ENCODE results near the gene TIGAR. TPM values are rescaled to one million over a fixed set of nuclear protein-coding genes. Genes with fewer than 3 reads are reported as not detected.

TIGAR gene
- polyA plus RNA-seq, 1 experiment = 6.0 TPM

DNA sequence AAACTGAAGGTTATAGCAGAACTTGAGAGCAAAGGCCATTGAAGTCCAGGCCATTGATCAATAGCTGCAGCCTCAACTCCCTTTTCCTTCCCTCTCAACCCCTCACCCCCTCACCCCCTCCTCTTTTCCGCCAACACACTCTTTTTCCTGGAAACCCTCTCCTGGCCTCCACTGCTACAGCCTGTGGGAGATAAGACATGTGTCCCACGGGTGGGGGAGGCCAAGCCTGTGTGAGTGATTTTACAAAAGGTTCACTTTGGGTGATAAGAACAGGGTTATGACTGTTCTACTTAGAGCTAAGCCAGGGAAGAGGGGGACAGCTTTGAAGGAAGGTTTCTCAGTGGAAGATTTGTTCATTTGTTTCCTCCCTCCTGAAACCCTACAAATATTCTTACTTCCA, 67.6 kb downstream of the TIGAR start:
- Histone ChIP-seq H3K4me3 (ENCODE audit: low read depth, low read length) (no peak overlapping the region), H3K36me3 (ENCODE audit: control insufficient read depth, insufficient read depth, low read length) (no peaks in the 10 kb centered on the region), H3K27me3 (ENCODE audit: control insufficient read depth, insufficient read depth, low read length) (peaks cover 1% of the 10 kb centered on the region; the same call in 1 of the 2 replicates)
- DNase-seq (ENCODE audit: low read depth) = no peak
- TF ChIP-seq, protein P1, sequence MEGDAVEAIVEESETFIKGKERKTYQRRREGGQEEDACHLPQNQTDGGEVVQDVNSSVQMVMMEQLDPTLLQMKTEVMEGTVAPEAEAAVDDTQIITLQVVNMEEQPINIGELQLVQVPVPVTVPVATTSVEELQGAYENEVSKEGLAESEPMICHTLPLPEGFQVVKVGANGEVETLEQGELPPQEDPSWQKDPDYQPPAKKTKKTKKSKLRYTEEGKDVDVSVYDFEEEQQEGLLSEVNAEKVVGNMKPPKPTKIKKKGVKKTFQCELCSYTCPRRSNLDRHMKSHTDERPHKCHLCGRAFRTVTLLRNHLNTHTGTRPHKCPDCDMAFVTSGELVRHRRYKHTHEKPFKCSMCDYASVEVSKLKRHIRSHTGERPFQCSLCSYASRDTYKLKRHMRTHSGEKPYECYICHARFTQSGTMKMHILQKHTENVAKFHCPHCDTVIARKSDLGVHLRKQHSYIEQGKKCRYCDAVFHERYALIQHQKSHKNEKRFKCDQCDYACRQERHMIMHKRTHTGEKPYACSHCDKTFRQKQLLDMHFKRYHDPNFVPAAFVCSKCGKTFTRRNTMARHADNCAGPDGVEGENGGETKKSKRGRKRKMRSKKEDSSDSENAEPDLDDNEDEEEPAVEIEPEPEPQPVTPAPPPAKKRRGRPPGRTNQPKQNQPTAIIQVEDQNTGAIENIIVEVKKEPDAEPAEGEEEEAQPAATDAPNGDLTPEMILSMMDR (IDR thresholded peaks at IDR 0.05; ENCODE audit: insufficient read depth, low read depth, low read length) = no peak
- ChIA-PET POLR2A (no interaction called here), CTCF (interaction anchor here (0.6 to 1.1 kb wide), 3 partner anchors 22 to 92 kb away, joined by 3 to 4 read pairs (median 3); no protein-coding TSS in a partner anchor)

DNA sequence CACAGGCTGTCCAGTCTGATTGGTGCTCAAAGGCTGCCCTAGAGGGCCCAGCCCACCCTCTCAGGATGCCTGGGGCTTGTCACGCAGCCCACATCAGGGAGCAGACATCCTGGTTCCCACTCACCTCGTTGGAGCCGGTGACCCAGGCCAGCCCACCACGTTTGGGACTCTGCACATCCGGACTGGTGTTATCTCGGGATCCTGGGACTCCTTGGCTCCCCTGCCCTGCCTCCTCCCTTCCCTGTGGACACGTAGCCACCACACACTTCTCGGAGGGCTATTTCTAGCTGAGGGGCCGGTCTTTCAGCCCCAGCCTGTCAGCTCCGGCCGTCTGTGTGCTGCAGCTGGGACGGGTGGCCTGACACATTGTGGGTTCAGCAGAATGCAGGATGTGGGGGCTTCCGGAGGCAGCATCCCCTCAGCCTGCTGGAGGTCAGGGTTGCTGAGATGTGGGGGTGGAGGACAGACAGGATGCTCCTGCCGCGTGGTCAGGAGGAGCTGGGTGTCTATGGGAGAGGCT, 71.3 kb downstream of the TIGAR start:
- POLR2A ChIA-PET = no interaction called here
- DNase-seq (ENCODE audit: low read depth) = no peak

DNA sequence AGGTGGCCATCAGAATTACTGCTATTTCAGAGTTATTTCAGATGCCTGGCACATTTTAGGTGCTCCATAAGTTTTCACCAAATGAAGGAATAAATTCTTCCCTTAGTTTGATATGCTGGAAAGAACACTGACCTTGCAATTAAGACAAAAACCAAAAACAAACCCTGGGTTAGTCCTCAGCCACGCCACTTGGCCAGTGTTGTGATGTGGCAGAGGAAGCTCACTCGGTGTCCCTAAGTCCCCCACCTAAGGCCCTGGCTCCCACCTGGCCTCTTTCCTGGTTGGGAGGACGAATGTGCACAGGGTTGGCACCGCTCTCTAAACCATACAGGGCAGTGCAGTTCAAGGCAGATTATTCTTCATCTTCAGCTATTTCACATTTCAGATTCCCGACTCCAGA, 72.2 kb downstream of the TIGAR start:
- ChIA-PET CTCF (no interaction called here), POLR2A (no interaction called here)
- Histone ChIP-seq H3K36me3 (ENCODE audit: control insufficient read depth, insufficient read depth, low read length) (no peaks in the 10 kb centered on the region), H3K4me3 (ENCODE audit: low read depth, low read length) (no peak overlapping the region), H3K27me3 (ENCODE audit: control insufficient read depth, insufficient read depth, low read length) (no peaks in the 10 kb centered on the region)
- TF ChIP-seq, protein P1 (IDR thresholded peaks at IDR 0.05; ENCODE audit: insufficient read depth, low read depth, low read length) = no peak
- DNase-seq (ENCODE audit: low read depth) = no peak

More for the DNA sequence above, 71.3 kb downstream of the TIGAR start:
- Histone ChIP-seq H3K36me3 (ENCODE audit: control insufficient read depth, insufficient read depth, low read length) (no peaks in the 10 kb centered on the region), H3K27me3 (ENCODE audit: control insufficient read depth, insufficient read depth, low read length) (no peaks in the 10 kb centered on the region), H3K4me3 (ENCODE audit: low read depth, low read length) (no peak overlapping the region)
- TF ChIP-seq, protein P1 (IDR thresholded peaks at IDR 0.05; ENCODE audit: insufficient read depth, low read depth, low read length) = no peak
- CTCF ChIA-PET = no interaction called here

DNA sequence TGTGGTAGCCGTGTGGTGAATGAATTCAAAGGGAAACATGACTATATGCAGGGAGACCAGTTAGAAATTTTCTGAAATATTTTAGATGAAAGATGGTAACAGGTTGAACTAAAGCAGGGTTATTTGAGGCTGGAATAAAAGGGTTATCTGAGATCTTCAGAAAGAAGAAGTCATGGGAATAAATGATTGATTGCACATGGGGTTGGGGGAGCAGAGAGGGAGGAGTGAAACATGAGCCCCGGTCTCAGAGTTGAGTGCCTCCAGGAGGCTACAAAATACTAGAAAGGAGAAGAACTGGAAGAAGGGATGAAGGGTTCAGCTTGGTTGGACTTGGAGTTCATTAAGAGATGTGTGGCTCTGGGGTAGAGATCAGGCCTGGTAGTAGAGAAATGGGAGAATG, 74.8 kb downstream of the TIGAR start:
- ChIA-PET CTCF (interaction anchor here (1.6 kb wide), 1 partner anchor 26 kb away, joined by 3 read pairs; no protein-coding TSS in a partner anchor), POLR2A (no interaction called here)

DNA sequence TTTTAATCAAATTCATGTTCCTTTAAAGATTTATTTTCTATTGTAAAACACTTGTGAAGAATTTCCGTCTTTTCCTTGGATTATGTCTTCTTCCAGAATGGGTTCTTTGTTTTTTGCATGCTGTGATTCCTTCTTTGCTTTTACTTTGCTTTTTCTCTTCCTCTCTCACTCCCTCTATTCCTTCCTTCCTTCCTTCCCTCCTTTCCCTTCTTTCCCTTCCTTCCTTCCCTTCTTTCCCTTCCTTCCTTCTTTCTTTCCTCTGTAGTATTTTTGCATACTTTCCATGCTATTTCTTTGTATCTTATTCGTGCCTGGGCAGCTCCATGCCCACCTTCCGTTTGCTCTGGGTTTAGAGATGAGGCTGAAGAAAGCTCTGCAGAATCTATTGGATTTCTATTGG, 80.1 kb downstream of the TIGAR start:
- POLR2A ChIA-PET = no interaction called here
- TF ChIP-seq, protein P1 (IDR thresholded peaks at IDR 0.05; ENCODE audit: insufficient read depth, low read depth, low read length) = no peak

More for the DNA sequence above, 74.8 kb downstream of the TIGAR start:
- DNase-seq (ENCODE audit: low read depth) = no peak
- TF ChIP-seq, protein P1 (IDR thresholded peaks at IDR 0.05; ENCODE audit: insufficient read depth, low read depth, low read length) = no peak
- Histone ChIP-seq H3K27me3 (ENCODE audit: control insufficient read depth, insufficient read depth, low read length) (no peaks in the 10 kb centered on the region), H3K36me3 (ENCODE audit: control insufficient read depth, insufficient read depth, low read length) (no peaks in the 10 kb centered on the region), H3K4me3 (ENCODE audit: low read depth, low read length) (no peak overlapping the region)

More for the DNA sequence above, 80.1 kb downstream of the TIGAR start:
- CTCF ChIA-PET = no interaction called here
- no peak for DNase-seq (ENCODE audit: low read depth)
- no peaks in the 10 kb centered on the region for H3K27me3 ChIP-seq (ENCODE audit: control insufficient read depth, insufficient read depth, low read length)
- no peaks in the 10 kb centered on the region for H3K36me3 ChIP-seq (ENCODE audit: control insufficient read depth, insufficient read depth, low read length)
- H3K4me3 ChIP-seq (ENCODE audit: low read depth, low read length) = no peak overlapping the region
